GM12892 (cell line): ENCODE data around the gene RTP2.

Experiments used
- POLR2A ChIP-seq: IDR thresholded peaks from 2 replicates; pipeline ENCODE4 v1.6.1; 2011; ENCODE audit warnings: low read depth, low read length, control low read depth
- POLR2AphosphoS5 ChIP-seq: IDR thresholded peaks from 2 replicates; pipeline ENCODE4 v1.6.1; 2011; ENCODE audit warnings: low read depth, low read length, control low read depth
- TAF1 ChIP-seq: IDR thresholded peaks from 2 replicates; pipeline ENCODE4 v1.6.1; 2011; ENCODE audit warnings: low read depth, mild to moderate bottlenecking, control low read depth, low read length, borderline replicate concordance

GRCh38 chr3:187744169-187745151 lies 42.1 kb upstream of the RTP2 start:
- TF ChIP-seq POLR2AphosphoS5, result no peak
- TF ChIP-seq POLR2A, result no peak
- TF ChIP-seq TAF1, result no peak
